ENCODE data around the gene GPR37L1.
"Not testable (repeated sequence)": the region's sequence is repeated elsewhere in the genome, so short reads cannot be mapped to it uniquely, and the experiment has no call there.

The GPR37L1 gene

DNA sequence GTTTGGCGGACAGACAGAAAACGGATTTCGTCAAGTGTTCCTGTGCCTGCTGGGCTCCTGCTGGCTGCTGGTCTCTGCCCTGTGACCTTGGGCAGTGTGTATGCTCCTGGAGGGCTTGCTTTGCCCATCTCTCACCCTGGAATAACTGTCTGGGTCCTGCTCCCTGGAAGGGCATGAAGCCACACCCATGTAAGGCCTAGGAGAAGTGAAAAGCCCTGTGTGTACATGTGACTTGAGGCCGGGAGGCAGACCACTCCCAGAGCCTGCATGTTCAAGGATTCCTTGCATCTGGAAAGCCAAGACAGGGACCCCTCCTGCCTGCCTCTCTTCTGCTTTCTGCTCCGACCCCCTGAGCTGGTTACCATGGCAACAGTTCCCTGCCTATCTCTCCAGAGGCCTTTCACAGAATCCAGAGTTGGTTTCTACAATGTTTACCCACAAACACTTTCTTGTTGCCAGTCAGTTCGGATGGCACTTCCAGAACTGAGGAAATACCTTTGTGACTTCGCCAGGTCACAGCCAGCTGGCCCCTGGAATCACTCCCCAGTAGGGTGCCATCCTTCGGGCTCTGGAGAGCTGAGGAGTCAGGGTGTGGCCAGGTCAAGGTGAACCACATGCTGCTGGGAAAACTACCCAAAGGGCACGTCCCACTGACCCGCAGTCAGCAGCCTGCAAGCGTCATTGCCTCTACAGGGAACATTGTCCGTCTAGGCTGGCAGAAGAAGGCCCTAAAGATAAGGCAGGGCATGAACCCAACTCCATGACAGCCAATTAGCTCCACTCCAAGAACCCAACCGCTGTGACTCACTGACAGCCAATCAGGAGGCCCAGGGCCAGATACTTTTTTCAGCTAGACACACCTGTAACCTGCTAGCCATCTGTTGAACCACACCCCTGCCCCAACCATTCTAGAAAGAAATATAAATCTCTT is 14.7 kb upstream of the GPR37L1 start:
- no peak for DNase-seq

DNA sequence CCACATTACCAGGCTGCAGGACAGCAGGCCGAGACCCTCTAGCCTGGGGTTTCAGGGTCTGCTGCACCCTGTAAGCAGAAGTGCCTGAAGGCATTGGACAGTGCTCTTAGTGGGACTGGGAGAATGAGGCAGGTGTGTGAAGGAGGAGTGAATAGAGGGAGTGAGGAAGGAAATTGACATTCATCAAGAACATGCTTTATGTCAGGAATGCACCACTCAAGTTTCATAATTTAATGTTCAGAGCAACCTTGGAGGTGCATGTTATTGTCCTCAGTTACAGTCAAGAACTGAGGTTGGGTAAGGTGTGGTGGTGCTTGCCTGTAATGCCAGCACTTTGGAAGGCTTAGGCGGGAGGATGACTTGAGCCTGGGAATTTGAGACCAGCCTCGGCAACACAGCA is 11.7 kb upstream of the GPR37L1 start:
- DNase-seq, result no peak

DNA sequence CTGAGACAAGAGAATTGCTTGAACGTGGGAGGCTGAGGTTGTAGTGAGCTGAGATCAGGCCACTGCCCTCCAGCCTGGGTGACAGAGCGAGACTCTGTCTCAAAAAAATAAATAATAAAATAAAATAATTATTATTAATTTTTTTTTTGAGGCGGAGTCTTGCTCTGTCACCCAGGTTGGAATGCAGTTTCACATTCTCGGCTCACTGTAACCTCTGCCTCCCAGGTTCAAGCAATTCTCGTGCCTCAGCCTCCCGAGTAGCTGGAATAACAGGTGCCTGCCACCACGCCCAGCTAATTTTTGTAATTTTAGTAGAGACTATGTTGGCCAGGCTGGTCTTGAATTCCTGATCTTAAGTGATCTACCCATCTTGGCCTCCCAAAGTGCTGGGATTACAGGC is 11.1 kb upstream of the GPR37L1 start:
- DNase-seq, result not testable (repeated sequence)

DNA sequence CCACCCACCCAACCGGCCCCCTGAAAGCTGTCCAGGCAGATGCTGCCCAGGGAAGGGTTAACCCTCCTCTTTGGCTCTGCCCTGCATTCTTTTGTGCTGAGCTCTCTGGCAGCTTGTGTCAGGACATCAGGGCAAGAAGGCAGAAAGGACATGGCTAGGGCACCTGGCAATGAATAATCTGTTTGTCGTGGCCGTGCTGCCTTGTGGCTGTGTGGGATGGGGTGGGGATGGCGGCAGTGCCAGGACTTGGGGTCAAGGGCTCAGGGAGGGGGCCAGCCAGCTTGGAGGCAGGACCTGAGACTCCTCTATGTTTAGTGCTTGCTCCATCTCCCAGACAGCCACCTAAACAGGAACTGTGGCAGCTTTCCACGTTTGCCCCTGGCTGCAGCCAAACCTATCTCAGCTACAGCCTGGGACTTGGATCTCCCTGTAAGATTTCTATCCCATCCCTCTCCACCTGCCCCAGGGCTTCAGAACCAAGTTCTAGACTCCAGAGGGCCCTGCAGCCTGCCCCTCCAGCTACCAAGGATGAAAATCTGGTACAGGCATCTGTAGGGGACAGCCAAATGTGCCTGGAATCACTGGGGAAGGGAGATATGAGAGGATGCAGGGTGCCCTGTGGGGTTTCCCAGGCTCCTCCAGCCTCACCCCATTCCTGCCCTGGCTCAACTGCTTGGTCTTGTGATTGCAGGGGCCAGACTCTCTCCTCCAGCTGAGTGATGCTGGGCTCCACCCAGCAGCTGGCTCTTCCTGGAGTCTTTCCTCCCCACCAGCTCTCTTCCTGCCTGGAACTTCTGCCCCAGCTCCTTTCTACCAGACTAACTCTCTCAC is 9.6 kb upstream of the GPR37L1 start:
- no peak for DNase-seq

DNA sequence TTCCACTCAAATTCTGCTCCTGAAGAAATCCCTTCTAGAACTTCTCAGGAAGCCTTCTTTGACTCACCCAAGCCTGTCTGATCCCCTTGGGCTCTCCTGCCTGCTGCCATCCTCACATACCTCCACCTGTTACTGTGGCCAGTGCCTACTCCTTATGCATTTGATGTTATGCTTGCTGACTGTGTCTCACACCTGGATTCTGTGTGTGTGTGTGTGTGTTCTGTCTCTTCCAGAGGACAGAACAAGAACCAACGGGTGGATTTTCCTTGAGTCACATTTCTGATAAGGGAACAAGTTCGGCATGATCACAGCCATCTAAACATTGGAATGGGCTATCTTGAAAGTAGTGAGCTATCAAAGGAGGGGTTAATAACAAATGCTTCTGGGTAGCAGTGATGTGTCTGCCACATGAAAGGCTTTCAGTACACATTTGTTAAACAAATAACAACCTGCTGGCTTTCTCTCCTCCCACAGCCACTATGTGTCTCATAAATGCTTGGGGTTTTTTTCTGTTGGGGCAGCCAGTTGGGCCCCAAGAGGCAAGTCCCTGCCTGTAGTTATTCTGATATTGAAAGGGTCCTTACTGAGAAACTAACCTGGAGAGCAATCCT is 8.9 kb upstream of the GPR37L1 start:
- no peak for DNase-seq

DNA sequence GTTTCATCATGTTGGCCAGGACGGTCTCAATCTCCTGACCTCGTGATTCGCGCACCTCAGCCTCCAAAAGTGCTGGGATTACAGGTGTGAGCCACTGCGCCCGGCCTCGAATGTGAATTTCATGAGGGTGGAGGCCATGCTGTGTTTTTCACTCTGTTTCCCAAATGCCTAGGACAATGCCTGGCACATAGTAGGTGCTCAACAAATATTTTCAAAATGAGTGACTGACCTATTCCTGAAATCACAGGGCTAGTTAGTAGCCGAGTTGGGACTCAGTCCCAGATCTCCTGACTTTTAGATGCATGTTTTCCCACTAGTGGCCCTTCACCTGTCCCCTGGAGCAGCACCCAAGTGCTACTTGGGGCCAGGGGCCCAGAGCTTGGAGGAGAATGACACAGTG is 6.4 kb upstream of the GPR37L1 start:
- no peak for DNase-seq

DNA sequence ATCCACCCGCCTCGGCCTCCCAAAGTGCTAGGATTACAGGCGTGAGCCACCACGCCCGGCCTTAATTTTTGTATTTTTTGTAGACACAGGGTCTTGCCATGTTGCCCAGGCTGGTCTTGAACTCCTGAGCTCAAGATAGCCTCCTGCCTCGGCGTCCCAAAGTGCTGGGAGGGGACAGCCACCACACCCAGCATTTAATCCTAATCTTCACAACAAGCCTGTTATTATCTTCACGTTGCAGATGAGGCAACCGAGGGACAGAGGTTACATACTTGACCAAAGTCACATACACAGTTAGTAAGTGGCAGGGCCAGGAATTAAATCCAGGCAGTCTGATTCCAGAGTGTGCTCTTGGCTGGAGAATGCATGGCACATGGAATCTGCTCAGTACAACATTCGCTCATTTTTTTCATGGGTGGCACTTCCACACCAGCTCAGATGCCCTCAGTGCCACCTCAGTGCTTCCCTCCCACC is 4.8 kb upstream of the GPR37L1 start:
- no peak for DNase-seq

DNA sequence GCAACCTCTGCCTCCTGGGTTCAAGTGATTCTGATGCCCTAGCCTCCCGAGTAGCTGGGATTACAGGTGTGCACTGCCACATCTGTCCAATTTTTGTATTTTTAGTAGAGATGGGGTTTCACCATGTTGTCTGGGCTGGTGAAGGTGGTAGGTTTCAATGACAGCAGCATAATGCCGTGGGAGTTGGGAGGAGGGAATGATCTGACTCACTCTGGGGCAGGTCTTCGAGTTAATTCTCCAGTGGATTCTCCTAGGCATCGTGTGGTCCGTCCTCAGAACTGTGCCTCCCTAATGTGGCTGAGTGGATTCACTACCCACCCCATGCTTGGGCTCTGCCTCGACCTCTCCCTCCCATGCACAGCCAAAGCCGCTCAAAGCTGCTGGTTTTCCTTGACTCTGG is 1.7 kb upstream of the GPR37L1 start:
- DNase-seq, result no peak

DNA sequence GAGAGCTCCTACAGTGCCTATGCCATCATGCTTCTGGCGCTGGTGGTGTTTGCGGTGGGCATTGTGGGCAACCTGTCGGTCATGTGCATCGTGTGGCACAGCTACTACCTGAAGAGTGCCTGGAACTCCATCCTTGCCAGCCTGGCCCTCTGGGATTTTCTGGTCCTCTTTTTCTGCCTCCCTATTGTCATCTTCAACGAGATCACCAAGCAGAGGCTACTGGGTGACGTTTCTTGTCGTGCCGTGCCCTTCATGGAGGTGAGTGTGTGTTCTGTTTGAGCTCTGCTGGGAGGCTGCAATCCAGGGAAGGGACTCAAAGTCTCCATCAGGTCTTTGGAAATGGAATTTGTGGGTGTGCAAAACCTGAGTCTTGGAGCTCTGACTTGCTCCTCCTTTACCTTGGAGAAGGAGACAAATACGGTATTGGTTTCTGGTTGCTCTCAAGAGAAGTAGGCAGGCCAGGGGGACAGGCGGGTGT is 658 bp downstream of the GPR37L1 start:
- no peak for DNase-seq

DNA sequence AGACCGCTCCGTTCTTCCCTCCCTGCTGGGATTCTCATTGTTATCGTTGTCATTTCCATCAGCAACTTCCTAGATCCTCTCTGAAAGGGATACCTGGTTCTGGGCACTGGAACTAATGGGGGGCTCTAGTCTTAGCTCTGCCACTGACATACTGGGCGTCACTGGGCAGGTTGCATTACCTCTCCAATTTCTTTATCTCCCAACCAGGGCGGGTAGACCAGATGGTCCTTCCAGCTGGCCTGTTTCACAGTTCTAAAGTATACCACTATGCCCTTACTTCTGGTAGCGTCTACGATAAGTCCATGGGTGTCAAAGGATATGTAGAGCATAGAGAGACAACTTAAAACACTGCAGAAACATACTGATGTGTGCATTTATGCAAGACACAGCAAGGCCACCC is 1.4 kb downstream of the GPR37L1 start:
- DNase-seq, result no peak

DNA sequence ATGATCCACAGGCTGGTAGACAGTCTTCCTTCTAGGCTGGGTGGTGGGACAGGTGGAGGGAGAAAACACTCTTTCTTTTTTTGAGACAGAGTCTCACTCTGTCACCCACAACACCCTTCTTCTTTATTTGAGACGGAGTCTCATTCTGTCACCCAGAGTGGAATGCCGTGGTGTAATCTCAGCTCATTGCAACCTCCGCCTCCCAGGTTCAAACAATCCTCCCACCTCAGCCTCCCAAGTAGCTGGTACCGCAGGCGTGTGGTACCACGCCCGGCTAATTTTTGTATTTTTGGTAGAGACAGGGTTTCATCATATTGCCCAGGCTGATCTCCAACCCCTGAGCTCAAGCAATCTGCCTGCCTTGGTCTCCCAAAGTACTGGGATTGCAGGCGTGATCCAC is 2.9 kb downstream of the GPR37L1 start:
- no peak for DNase-seq

DNA sequence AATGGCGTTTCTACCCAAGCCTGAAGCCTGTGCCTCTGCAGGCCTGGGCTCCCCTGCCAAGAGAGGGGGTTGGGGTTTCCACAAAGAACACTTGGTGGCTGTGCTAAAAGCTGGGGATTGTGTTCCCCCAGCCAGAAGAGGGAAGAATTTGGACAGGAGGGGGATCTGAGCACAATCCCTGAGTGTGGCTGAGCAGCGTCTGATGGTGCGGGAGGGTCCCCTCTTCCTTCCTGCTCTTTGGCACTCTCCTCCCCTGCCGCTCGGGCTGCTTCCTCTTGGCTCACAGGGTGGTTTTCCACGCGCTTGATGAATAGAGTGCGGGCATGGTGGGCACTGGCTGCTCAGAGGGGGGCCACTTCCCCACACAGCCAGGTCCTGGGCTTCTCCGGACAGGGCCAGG is 3.7 kb downstream of the GPR37L1 start:
- DNase-seq, result no peak

DNA sequence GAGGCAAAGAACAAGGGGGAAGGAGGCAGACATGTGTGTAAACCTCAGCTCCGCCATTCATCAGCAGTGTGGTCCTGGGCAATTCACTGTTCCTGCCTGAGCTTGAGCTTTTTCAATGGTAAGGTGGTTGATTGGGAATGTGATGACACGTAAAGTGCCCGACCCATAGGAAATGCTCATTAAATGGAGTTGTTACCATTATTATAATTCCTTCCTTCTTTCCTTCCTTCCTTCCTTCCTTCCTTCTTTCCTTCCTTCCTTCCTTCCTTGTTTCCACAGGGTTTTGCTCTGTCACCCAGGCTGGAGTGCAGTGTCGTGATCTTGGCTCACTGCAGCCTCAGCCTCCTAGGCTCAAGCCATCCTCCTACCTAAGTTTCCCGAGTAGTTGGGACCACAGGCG is 4.3 kb downstream of the GPR37L1 start:
- no peak for DNase-seq

DNA sequence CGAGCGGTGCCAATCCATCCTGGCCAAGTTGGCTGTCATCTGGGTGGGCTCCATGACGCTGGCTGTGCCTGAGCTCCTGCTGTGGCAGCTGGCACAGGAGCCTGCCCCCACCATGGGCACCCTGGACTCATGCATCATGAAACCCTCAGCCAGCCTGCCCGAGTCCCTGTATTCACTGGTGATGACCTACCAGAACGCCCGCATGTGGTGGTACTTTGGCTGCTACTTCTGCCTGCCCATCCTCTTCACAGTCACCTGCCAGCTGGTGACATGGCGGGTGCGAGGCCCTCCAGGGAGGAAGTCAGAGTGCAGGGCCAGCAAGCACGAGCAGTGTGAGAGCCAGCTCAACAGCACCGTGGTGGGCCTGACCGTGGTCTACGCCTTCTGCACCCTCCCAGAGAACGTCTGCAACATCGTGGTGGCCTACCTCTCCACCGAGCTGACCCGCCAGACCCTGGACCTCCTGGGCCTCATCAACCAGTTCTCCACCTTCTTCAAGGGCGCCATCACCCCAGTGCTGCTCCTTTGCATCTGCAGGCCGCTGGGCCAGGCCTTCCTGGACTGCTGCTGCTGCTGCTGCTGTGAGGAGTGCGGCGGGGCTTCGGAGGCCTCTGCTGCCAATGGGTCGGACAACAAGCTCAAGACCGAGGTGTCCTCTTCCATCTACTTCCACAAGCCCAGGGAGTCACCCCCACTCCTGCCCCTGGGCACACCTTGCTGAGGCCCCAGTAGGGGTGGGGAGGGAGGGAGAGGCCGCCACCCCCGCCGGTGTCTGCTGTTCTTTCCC is 5.3 kb downstream of the GPR37L1 start:
- DNase-seq, result no peak

DNA sequence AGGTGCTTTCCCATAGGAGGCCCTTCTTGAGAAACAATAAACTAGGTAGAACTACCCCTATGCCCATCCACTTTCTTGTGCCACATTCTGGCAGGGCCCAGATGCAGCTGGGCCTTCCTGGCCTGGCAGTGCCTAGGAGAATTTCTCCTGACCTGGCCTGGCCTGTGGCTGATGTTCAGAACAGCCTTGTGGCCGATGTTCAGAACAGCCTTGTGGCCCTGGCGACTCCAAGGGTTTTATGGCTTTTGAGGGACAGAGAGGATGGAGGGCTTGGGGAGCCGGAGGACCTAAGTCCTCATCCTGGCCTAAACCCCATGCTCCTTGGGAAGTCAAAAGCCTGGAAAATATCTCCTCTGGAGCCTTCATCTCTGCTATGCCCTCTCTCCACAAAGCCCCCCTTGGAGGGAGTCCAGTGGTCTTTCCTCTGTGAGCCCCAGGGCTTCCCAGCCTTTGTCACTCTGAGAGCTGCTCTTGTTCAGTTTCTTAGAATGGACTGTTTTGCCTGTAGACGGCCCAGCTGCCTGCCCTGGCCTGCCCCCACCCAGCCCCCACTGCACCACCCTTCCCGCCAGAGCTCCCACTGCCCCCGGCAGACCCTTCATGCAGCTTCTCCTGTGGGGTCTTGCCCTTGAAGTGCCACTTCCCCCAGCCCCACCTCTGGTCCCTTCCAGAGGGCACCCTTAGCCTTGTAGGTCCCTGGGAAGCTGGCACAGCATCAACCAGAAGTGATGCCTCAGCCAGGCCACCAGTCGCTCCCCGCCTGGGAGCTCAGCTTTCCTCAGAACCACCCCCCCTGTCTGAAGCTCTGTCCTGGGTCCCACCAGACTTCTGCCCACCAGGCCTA is 7.0 kb downstream of the GPR37L1 start:
- DNase-seq, result no peak

DNA sequence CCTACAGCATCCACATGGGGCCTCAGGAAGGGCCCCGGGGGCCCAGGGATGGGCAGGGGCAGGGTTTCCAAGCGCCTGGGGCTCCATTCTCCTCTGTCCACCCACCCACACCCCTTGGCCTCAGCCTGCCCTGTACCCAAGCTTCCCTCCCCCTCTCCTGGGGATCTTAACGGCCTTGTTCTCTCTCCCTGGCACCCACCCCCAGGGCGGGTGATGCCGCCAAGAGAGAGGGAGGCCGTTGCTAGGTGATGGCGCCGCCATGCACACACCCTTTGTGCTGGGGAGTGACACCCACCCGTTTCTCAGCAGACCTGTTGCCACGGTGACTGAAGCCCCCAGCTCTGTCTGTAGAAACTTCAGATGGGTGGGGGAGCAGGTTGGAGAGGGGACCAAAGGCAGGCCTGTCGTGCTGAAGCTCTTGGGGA is 7.6 kb downstream of the GPR37L1 start:
- no peak for DNase-seq

DNA sequence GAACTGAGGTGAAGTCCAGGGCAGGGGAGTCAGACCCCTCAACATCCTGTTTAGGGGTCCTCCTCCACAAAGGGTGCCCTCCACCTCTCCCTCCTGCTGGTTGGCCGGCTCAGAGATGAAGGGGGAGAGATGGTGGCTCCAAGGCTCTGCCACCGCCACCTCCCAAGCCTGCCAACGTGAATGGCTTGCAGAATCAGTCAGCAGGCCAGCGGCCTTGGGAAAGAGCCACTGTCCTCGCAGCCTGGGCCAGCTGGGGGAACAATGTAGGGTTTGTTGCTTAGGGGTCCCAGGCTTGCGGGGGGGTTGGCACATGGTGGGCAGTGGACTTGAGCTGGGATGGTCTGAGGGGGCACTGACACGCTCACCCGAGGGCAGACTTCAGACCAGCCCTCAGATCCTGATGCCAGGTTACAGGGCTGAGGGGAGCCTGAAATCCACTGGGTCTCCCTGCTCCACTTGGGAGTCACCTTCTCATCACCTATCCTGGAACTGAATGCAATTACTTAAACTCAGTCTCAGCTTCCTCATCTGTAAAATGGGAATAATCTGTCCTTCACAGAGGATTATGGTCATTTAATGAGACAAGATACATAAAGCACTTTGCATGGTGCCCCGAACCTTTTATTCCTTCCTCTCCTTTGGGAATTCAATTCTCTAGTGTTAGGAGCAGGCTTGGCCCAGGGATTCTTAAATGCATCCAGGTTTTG is 8.3 kb downstream of the GPR37L1 start:
- DNase-seq, result no peak

DNA sequence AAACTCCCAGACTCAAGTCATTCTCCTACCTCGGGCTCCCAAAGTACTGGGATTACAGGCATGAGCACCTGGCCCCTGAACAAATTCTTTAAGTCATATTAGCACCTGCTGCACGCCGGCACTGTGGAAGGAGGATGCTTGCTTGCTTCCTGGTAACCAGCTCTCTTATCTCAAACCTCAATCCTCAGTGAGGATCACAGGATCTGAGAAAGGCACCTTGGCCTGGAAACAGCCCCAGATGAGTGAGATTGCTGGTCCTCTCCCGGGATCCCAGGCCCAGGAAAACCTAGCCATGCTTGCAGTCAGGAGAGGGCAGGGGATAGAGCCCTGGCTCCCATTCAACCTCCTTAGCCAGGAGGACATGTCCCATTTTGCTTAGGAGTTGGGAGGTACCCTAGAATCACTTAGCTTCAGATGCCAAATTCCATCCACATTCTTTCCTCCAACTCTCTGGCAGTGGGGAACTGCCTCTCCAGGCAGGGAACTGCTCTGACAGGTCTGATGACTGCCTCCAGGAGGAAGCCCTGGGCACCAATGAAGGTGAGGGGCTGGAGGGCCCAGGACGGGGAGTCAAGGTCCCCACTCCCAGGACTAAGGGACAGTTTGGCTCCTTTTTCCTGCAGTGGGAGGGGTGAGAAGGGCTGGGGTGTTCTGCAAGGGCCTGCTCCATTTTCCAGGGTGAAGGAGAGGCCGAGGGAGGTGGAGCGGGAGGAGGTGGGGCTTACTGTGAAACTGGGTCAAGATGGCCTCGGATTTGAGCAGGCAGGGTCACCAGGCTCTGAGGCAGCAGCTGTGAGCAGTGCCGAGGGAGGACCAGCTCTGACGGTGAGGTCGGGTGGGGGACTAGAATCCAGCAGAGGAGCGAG is 9.5 kb downstream of the GPR37L1 start:
- DNase-seq, result no peak

DNA sequence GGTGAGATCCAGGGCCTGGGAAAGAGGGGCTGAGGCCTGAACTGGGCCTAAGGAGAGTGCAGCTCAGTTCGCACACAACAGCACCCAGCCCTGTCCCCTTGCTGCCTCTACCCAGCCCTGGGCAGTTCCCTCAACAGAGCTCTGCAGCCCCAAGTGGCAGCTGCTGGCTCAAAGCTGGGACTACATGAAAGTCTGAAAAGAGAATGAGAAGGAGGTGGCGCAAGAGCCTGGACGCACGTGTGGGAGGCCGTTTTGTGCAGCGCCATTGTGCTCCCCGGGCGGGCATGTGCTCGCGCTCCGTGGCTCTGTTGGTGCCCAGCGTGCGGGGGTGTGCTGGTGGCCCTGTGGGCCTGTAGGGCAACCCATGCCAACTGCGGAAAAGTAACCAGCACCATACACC is 10.3 kb downstream of the GPR37L1 start:
- DNase-seq, result no peak

DNA sequence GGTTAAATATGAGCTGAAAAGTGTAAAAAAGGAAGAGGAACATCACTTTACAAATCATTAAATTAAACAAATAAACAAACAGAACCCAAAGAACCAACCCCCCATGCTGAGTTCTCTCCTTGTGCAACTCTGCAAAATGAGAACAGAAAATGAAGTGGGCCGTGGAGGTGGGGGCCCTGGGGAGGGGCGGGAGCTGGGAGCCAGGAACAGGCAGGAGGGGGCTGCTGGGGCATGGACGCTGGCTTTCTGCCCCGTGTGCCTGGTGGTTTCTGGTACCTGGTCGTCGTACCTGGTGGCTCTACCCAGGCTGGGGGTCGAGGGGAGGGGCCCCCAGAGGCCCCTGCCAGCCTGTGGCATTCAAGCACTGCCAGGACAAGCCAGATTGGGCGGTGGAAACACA is 10.8 kb downstream of the GPR37L1 start:
- no peak for DNase-seq
